ENCODE results near the gene ELP2. TPM values are rescaled to one million over a fixed set of nuclear protein-coding genes. Genes with fewer than 3 reads are reported as not detected.

The ELP2 gene
- polyA plus RNA-seq, 1 donor from 2014 or later, result 83.6 TPM

DNA sequence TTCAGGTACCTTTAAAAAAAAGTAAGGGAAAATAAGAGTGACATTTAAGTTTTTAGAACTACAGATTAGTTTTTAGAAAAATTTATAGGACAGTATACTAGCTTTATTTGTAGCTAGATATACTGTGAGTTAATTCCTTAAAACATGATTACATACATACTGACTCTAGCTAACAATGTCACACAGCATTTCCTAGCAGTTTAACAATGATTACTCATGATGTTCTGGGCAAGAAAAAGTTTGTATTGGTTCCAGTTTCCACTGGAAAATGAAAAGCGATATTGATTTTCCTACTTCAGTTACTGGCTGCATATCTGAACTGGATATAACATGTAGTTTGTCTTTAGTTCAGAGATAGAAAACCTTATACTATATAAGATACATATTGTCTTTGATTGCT, 20.0 kb upstream of the ELP2 start:
- peaks cover 3% of the 10 kb centered on the region for H3K36me3 ChIP-seq (ENCODE audit: insufficient read depth, low read length)
- TF ChIP-seq SMC3 (conservative IDR thresholded peaks at IDR 0.05; ENCODE audit: poor library complexity) (no peak), RAD21 (conservative IDR thresholded peaks at IDR 0.05) (no peak), MXI1 (conservative IDR thresholded peaks at IDR 0.05; ENCODE audit: poor library complexity, severe bottlenecking) (no peak), EZH2 (IDR thresholded peaks at IDR 0.05; ENCODE audit: borderline replicate concordance, insufficient read depth, low read length, poor library complexity, severe bottlenecking) (no peak), POLR2AphosphoS5 (IDR thresholded peaks at IDR 0.05) (no peak), CTCF (IDR thresholded peaks at IDR 0.05; ENCODE audit: poor library complexity, severe bottlenecking) (no peak), EP300 (conservative IDR thresholded peaks at IDR 0.05; ENCODE audit: poor library complexity, severe bottlenecking) (no peak)
- TF ChIP-seq, protein P1, sequence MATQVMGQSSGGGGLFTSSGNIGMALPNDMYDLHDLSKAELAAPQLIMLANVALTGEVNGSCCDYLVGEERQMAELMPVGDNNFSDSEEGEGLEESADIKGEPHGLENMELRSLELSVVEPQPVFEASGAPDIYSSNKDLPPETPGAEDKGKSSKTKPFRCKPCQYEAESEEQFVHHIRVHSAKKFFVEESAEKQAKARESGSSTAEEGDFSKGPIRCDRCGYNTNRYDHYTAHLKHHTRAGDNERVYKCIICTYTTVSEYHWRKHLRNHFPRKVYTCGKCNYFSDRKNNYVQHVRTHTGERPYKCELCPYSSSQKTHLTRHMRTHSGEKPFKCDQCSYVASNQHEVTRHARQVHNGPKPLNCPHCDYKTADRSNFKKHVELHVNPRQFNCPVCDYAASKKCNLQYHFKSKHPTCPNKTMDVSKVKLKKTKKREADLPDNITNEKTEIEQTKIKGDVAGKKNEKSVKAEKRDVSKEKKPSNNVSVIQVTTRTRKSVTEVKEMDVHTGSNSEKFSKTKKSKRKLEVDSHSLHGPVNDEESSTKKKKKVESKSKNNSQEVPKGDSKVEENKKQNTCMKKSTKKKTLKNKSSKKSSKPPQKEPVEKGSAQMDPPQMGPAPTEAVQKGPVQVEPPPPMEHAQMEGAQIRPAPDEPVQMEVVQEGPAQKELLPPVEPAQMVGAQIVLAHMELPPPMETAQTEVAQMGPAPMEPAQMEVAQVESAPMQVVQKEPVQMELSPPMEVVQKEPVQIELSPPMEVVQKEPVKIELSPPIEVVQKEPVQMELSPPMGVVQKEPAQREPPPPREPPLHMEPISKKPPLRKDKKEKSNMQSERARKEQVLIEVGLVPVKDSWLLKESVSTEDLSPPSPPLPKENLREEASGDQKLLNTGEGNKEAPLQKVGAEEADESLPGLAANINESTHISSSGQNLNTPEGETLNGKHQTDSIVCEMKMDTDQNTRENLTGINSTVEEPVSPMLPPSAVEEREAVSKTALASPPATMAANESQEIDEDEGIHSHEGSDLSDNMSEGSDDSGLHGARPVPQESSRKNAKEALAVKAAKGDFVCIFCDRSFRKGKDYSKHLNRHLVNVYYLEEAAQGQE (IDR thresholded peaks at IDR 0.05; ENCODE audit: borderline replicate concordance), result no peak

GRCh38 chr18:36112302-36112701, 17.4 kb upstream of the ELP2 start:
- no peak overlapping the region for H3K9ac ChIP-seq (ENCODE audit: low read length)
- no peak overlapping the region for H2AFZ ChIP-seq (ENCODE audit: low read depth, low read length)
- H3K9me3 ChIP-seq (ENCODE audit: low read length), result no peaks in the 10 kb centered on the region
- no peaks in the 10 kb centered on the region for H3K79me2 ChIP-seq (replicated peaks; ENCODE audit: insufficient read depth, low read length)
- no peaks in the 10 kb centered on the region for H3F3A ChIP-seq (ENCODE audit: insufficient read depth, low read length, poor library complexity, severe bottlenecking)
- peaks cover 10% of the 10 kb centered on the region for H3K36me3 ChIP-seq (ENCODE audit: insufficient read depth, low read length)
- no peaks in the 10 kb centered on the region for H3K27me3 ChIP-seq (ENCODE audit: insufficient read depth, low read depth, low read length)
- no peaks in the 10 kb centered on the region for H4K20me1 ChIP-seq (ENCODE audit: insufficient read depth)
- H3K27ac ChIP-seq (ENCODE audit: low read length), result no peak overlapping the region
- no peak overlapping the region for H3K4me3 ChIP-seq (ENCODE audit: low read length)
- no peak overlapping the region for H3K4me2 ChIP-seq (ENCODE audit: low read length)
- no peaks in the 10 kb centered on the region for H3K9me2 ChIP-seq (ENCODE audit: insufficient read depth, low read length)
- TF ChIP-seq SMC3 (conservative IDR thresholded peaks at IDR 0.05; ENCODE audit: poor library complexity) (no peak), EZH2 (IDR thresholded peaks at IDR 0.05; ENCODE audit: borderline replicate concordance, insufficient read depth, low read length, poor library complexity, severe bottlenecking) (no peak), CTCF (IDR thresholded peaks at IDR 0.05; ENCODE audit: poor library complexity, severe bottlenecking) (no peak), POLR2AphosphoS5 (IDR thresholded peaks at IDR 0.05) (no peak), RAD21 (conservative IDR thresholded peaks at IDR 0.05) (no peak), MXI1 (conservative IDR thresholded peaks at IDR 0.05; ENCODE audit: poor library complexity, severe bottlenecking) (no peak), TAF1 (IDR thresholded peaks at IDR 0.05; ENCODE audit: low read depth) (no peak)
- TF ChIP-seq, protein P1 (IDR thresholded peaks at IDR 0.05; ENCODE audit: borderline replicate concordance), result no peak

More for the DNA sequence above, 20.0 kb upstream of the ELP2 start:
- no peaks in the 10 kb centered on the region for H3K9me3 ChIP-seq (ENCODE audit: low read length)
- H3F3A ChIP-seq (ENCODE audit: insufficient read depth, low read length, poor library complexity, severe bottlenecking), result no peaks in the 10 kb centered on the region
- H2AFZ ChIP-seq (ENCODE audit: low read depth, low read length), result no peak overlapping the region
- no peaks in the 10 kb centered on the region for H3K9me2 ChIP-seq (ENCODE audit: insufficient read depth, low read length)
- no peak overlapping the region for H3K4me2 ChIP-seq (ENCODE audit: low read length)
- no peak overlapping the region for H3K27ac ChIP-seq (ENCODE audit: low read length)
- no peaks in the 10 kb centered on the region for H3K27me3 ChIP-seq (ENCODE audit: insufficient read depth, low read depth, low read length)
- no peak overlapping the region for H3K4me3 ChIP-seq (ENCODE audit: low read length)
- H3K9ac ChIP-seq (ENCODE audit: low read length), result no peak overlapping the region
- H4K20me1 ChIP-seq (ENCODE audit: insufficient read depth), result no peaks in the 10 kb centered on the region
- H3K79me2 ChIP-seq (replicated peaks; ENCODE audit: insufficient read depth, low read length), result no peaks in the 10 kb centered on the region

Measured in neural cell (in vitro differentiated cells).